Left lung (tissue), 10 donors: Measurements from ENCODE around the gene SDK1. TPM values are rescaled to one million over a fixed set of nuclear protein-coding genes. Genes with fewer than 3 reads are reported as not detected.

Source experiments
- ATAC-seq: fragments of 200-7000 bp; cut with Tn5 transposase; one replicate; pipeline ENCODE4 v1.9.1; 2020; ENCODE audit warnings: moderate library complexity
- DNase-seq, 4 donors: peaks; one replicate each; pipeline ENCODE4 v3.0.0-alpha.2; 2013 to 2020
- H3K27ac ChIP-seq, 2 donors: fragments of 200-600 bp; sonication (generic) in 1 of 2; one replicate each; pipeline versions ENCODE4 v1.5.0 to v1.8.0; 2020 to 2021
- H3K27me3 ChIP-seq, 2 donors: fragments of 200-600 bp; sonication (generic) in 1 of 2; one replicate each; pipeline versions ENCODE4 v1.5.0 to v1.8.0; 2020 to 2021
- H3K36me3 ChIP-seq, 2 donors: fragments of 200-600 bp; sonication (generic) in 1 of 2; one replicate each; pipeline versions ENCODE4 v1.5.0 to v1.8.0; 2020 to 2021
- H3K4me1 ChIP-seq, 2 donors: fragments of 200-600 bp; one replicate each; pipeline ENCODE4 v1.8.0; 2021
- H3K4me3 ChIP-seq, 2 donors: fragments of 200-600 bp; sonication (generic) in 1 of 2; one replicate each; pipeline versions ENCODE4 v1.5.0 to v1.8.0; 2020 to 2021; ENCODE audit warnings: mild to moderate bottlenecking in 1 of 2
- H3K9me3 ChIP-seq, 2 donors: fragments of 200-600 bp; sonication (generic) in 1 of 2; one replicate each; pipeline versions ENCODE4 v1.5.0 to v1.8.0; 2020 to 2021
- CTCF ChIP-seq, 2 donors: fragments of 200-600 bp; sonication (generic) in 1 of 2; IDR thresholded peaks; one replicate each; pipeline versions ENCODE4 v1.5.0 to v1.8.0; 2021; ENCODE audit warnings: antibody characterized with exemption in 2 of 2
- intact Hi-C, 2 donors: fragments of 100-400 bp; cut with DNase I; formaldehyde crosslinking; loops; one replicate each; pipeline versions ENCODE4 v1.11.2 to v1.14.2; 2022
- polyA plus RNA-seq, 6 donors: library from polyadenylated mRNA; unstranded; fragments of 120-200 nt; gene quantifications; one replicate each; pipeline ENCODE4 v1.2.1, GENCODE V29; 2013; ENCODE audit not compliant: insufficient read length in 6 of 6
- total RNA-seq, 2 donors: library from RNA; stranded (reverse); fragmentation: NEBNext Ultra II Directional; extraction: Animal tissue kit (Norgen Biotek cat#: 25700); gene quantifications; one replicate each; pipeline ENCODE4 v1.2.1, GENCODE V29; 2021
- donor health status: DM: no; HTN: yes; CAD: no.
- donor health status: DM: no; HTN: no; CAD: no.

Gene SDK1
- total and polyA plus RNA-seq, 8 donors, result 5.5 to 17.6 (median 13.0) TPM

- no peaks in the 10 kb centered on the region for H3K36me3 ChIP-seq
- no peaks in the 10 kb centered on the region for H3K9me3 ChIP-seq
- no peak for TF ChIP-seq CTCF (IDR thresholded peaks at IDR 0.05)
- no peak overlapping the region for H3K4me3 ChIP-seq
- ATAC-seq, result no peak
- peak in 1 of 4 donors; percentile 33 for DNase-seq
- no peaks in the 10 kb centered on the region for H3K27me3 ChIP-seq
- no peak overlapping the region for H3K27ac ChIP-seq
- intact Hi-C loops, result no loop called here
- H3K4me1 ChIP-seq, result no peaks in the 10 kb centered on the region
Measured at GRCh38 chr7:3616306-3616705, 315.3 kb downstream of the SDK1 start.

- Histone ChIP-seq H3K36me3 (no peaks in the 10 kb centered on the region), H3K27me3 (no peaks in the 10 kb centered on the region), H3K27ac (no peak overlapping the region), H3K9me3 (peaks cover 0 to 24% of the 10 kb centered on the region in 2 donors), H3K4me1 (no peaks in the 10 kb centered on the region), H3K4me3 (no peak overlapping the region)
- intact Hi-C loops, result no loop called here
- no peak for TF ChIP-seq CTCF (IDR thresholded peaks at IDR 0.05)
- DNase-seq, result no peak
- no peak for ATAC-seq
Measured at GRCh38 chr7:3630081-3630480, 329.0 kb downstream of the SDK1 start.

- H3K27ac ChIP-seq, result no peak overlapping the region
- TF ChIP-seq CTCF (IDR thresholded peaks at IDR 0.05), result no peak
- no peak for DNase-seq
- ATAC-seq, result no peak
- no peaks in the 10 kb centered on the region for H3K4me1 ChIP-seq
- intact Hi-C loops, result no loop called here
- H3K27me3 ChIP-seq, result no peaks in the 10 kb centered on the region
- H3K4me3 ChIP-seq, result no peak overlapping the region
- peaks cover 0 to 18% of the 10 kb centered on the region in 2 donors for H3K9me3 ChIP-seq
- no peaks in the 10 kb centered on the region for H3K36me3 ChIP-seq
Measured at GRCh38 chr7:3634396-3634795, 333.3 kb downstream of the SDK1 start.

- intact Hi-C loops, result no loop called here
- no peak for ATAC-seq
- no peak overlapping the region for H3K27ac ChIP-seq
- no peaks in the 10 kb centered on the region for H3K36me3 ChIP-seq
- H3K27me3 ChIP-seq, result no peaks in the 10 kb centered on the region
- H3K9me3 ChIP-seq, result peaks cover 0 to under 1% of the 10 kb centered on the region in 2 donors
- TF ChIP-seq CTCF (IDR thresholded peaks at IDR 0.05), result no peak
- H3K4me3 ChIP-seq, result no peak overlapping the region
- H3K4me1 ChIP-seq, result no peaks in the 10 kb centered on the region
- no peak for DNase-seq
Measured at GRCh38 chr7:3636131-3636860, 335.2 kb downstream of the SDK1 start.

- ATAC-seq, result no peak
- no peaks in the 10 kb centered on the region for H3K9me3 ChIP-seq
- H3K27ac ChIP-seq, result no peak overlapping the region
- H3K4me3 ChIP-seq, result no peak overlapping the region
- DNase-seq, result no peak
- no peak for TF ChIP-seq CTCF (IDR thresholded peaks at IDR 0.05)
- no peaks in the 10 kb centered on the region for H3K4me1 ChIP-seq
- no peaks in the 10 kb centered on the region for H3K36me3 ChIP-seq
- intact Hi-C loops, result no loop called here
- no peaks in the 10 kb centered on the region for H3K27me3 ChIP-seq
Measured at GRCh38 chr7:3639253-3639652, 338.2 kb downstream of the SDK1 start.
